HepG2 (cell line): ENCODE data around the gene MIF. TPM values are rescaled to one million over a fixed set of nuclear protein-coding genes. Genes with fewer than 3 reads are reported as not detected.
A peak's percentile ranks its signal among the peaks of the same experiment; 100 is the strongest.

Experiments
- ASH2L ChIP-seq: fragments of 300-600, 200-600 bp; sonication (generic); IDR thresholded peaks from 2 replicates; pipeline ENCODE4 v1.7.0; 2017; ENCODE audit warnings: low read depth, mild to moderate bottlenecking, moderate library complexity, mixed read lengths, low read length; ENCODE audit not compliant: insufficient read length
- CAMTA2 ChIP-seq: sonication (generic); formaldehyde crosslinking; IDR thresholded peaks from 2 replicates; pipeline ENCODE4 v1.4.0; 2020; ENCODE audit warnings: mild to moderate bottlenecking, missing genetic modification reagents, borderline replicate concordance
- DMAP1 ChIP-seq: IDR thresholded peaks from 2 replicates; pipeline ENCODE4 v1.6.1; 2016
- GMEB2 ChIP-seq: IDR thresholded peaks from 2 replicates; pipeline ENCODE4 v1.6.1; 2016; ENCODE audit warnings: missing biosample characterization, missing genetic modification reagents, low read depth
- HIVEP1 ChIP-seq: sonication (generic); formaldehyde crosslinking; IDR thresholded peaks from 2 replicates; pipeline ENCODE4 v1.4.0; 2020; ENCODE audit warnings: mild to moderate bottlenecking, missing genetic modification reagents
- HMGA1 ChIP-seq: sonication (generic); formaldehyde crosslinking; conservative IDR thresholded peaks from 2 replicates; pipeline ENCODE4 v1.4.0; 2020; ENCODE audit warnings: missing genetic modification reagents
- HOMEZ ChIP-seq: IDR thresholded peaks from 2 replicates; pipeline ENCODE4 v1.6.1; 2016; ENCODE audit warnings: low read depth
- IKZF5 ChIP-seq: IDR thresholded peaks from 2 replicates; pipeline ENCODE4 v1.6.1; 2018; ENCODE audit warnings: missing genetic modification reagents, mild to moderate bottlenecking, missing compliant biosample characterization
- JUNB ChIP-seq: sonication (generic); formaldehyde crosslinking; IDR thresholded peaks from 2 replicates; pipeline ENCODE4 v1.8.0; 2022; ENCODE audit warnings: missing genetic modification reagents, mild to moderate bottlenecking, borderline replicate concordance
- KDM5A ChIP-seq: fragments of 200-600 bp; sonication (generic); IDR thresholded peaks from 2 replicates; pipeline ENCODE4 v1.7.0; 2018; ENCODE audit warnings: antibody characterized with exemption, mild to moderate bottlenecking, low read length, borderline replicate concordance
- NR2F1 ChIP-seq, 2 experiments: fragments of 450-650 bp in 1 of 2; formaldehyde crosslinking in 1 of 2; IDR thresholded peaks; 2 replicates each; pipeline versions ENCODE4 v1.5.0 to v1.6.1; 2016 to 2020; ENCODE audit warnings: mild to moderate bottlenecking in 1 of 2, missing compliant biosample characterization in 1 of 2, missing genetic modification reagents in 1 of 2, moderate library complexity in 1 of 2
- SMC3 ChIP-seq: IDR thresholded peaks from 2 replicates; pipeline ENCODE4 v1.6.1; 2011; ENCODE audit warnings: low read length, improper control_type of control experiment
- SNRNP70 ChIP-seq: fragments of 200-400 bp; formaldehyde crosslinking; IDR thresholded peaks from 2 replicates; pipeline ENCODE4 v1.6.1; 2017; ENCODE audit warnings: mild to moderate bottlenecking, low read depth, low read length, moderate library complexity
- XBP1 ChIP-seq: sonication (generic); formaldehyde crosslinking; IDR thresholded peaks from 2 replicates; pipeline ENCODE4 v1.5.0; 2020; ENCODE audit warnings: missing genetic modification reagents
- ZC3H13 ChIP-seq: sonication (generic); formaldehyde crosslinking; IDR thresholded peaks from 2 replicates; pipeline ENCODE4 v1.8.1; 2023; ENCODE audit warnings: mild to moderate bottlenecking, missing genetic modification reagents, moderate library complexity
- ZFP90 ChIP-seq: sonication (generic); formaldehyde crosslinking; IDR thresholded peaks from 2 replicates; pipeline ENCODE4 v1.8.0; 2022; ENCODE audit warnings: missing genetic modification reagents, mild to moderate bottlenecking, inconsistent platforms, borderline replicate concordance
- ZNF17 ChIP-seq: sonication (generic); formaldehyde crosslinking; IDR thresholded peaks from 2 replicates; pipeline ENCODE4 v1.5.0; 2020; ENCODE audit warnings: mild to moderate bottlenecking, missing genetic modification reagents
- ZNF30 ChIP-seq: sonication (generic); formaldehyde crosslinking; IDR thresholded peaks from 2 replicates; pipeline ENCODE4 v1.5.0; 2020; ENCODE audit warnings: mild to moderate bottlenecking, missing genetic modification reagents
- ZNF383 ChIP-seq: sonication (generic); formaldehyde crosslinking; IDR thresholded peaks from 2 replicates; pipeline ENCODE4 v1.4.0; 2020; ENCODE audit warnings: missing genetic modification reagents, mild to moderate bottlenecking, borderline replicate concordance
- ZNF441 ChIP-seq: sonication (generic); formaldehyde crosslinking; IDR thresholded peaks from 2 replicates; pipeline ENCODE4 v1.7.0; 2021; ENCODE audit warnings: missing genetic modification reagents, borderline replicate concordance
- ZNF652 ChIP-seq: IDR thresholded peaks from 2 replicates; pipeline ENCODE4 v1.6.1; 2016; ENCODE audit warnings: low read depth, borderline replicate concordance
- ZNF792 ChIP-seq: IDR thresholded peaks from 2 replicates; pipeline ENCODE4 v1.6.1; 2016
- polyA plus RNA-seq, 8 experiments: library from polyadenylated mRNA; depleted of rRNA in 3 of 8; stranded (reverse) in 7 of 8; unstranded in 1 of 8; fragments of >200 nt; fragmentation: Illumina TruSeq in 4 of 8; extraction: Trizol in 4 of 8; gene quantifications; 2 replicates each; pipeline versions ENCODE4 v1.2.1 to v1.2.3, GENCODE V29; 2011 to 2016; ENCODE audit warnings: low read depth in 4 of 8, missing spikeins in 1 of 8, mixed read lengths in 1 of 8; ENCODE audit not compliant: insufficient read depth in 1 of 8
- total RNA-seq, 5 experiments: library from RNA; depleted of rRNA; stranded (reverse); fragments of >200 nt; fragmentation: Illumina TruSeq; extraction: Trizol; gene quantifications; 2 replicates each; pipeline ENCODE4 v1.2.3, GENCODE V29; 2016; ENCODE audit warnings: low read depth in 1 of 5
- TF ChIP-seq, protein P1 (sequence below): sonication (generic); formaldehyde crosslinking; IDR thresholded peaks from 2 replicates; pipeline ENCODE4 v1.9.0; 2021; ENCODE audit warnings: missing genetic modification reagents, borderline replicate concordance

Gene MIF
- total and polyA plus RNA-seq, 2 of the 13 experiments (the other 11 are each of a cell fraction or from before 2014, with no cell fraction given): 634 to 675 TPM

DNA sequence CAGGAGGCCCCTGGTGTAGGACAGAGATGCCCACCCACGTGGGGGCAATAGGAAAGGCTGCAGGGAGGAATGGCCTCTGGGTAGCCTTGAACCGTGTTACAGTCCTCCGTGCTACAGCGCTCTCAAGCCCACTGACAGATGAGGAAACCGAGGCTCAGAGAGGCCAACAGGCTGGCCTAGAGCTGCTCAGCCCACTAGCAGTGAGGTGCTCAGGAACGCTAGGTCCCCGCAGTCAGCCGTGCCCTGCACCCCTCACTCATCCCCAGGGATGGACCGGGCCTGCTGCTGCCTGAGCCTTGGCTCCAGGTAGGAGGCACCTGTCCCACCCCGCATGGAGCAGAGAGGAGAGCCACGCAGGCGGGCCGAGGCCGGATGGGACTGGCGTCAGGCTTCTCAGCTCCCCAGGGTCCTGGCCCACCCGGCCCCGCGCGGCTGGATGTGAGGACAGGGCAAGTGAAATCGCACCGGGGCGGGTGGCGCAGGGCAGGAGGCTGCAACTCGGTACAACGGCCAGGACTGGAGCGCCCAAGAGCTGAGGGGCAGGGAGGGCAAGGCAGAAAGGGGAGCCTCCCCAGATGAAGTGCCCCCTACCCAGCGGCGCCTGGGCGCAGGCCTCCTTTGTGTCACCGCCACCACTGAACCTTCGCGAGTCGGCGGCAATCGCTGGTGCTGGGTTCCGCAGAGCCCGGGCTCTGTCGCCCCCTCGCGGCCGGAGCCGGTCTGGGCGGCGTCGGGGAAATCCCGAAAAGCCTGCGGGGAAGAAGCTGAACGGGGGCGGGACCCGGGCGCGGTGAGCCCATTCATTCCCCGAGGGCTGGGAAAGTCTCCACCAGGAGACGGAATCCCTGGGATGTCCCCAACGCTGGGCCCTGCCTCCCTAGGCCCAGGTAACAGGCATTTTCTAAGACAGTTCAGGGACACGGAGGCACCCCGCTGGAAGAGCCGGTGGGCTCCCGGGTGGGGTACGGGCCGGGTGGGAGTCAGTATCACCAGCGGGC, 44.9 kb upstream of the MIF start (continued):
- TF ChIP-seq GMEB2 (no peak), HOMEZ (CRISPR knock-in tag) (no peak), HMGA1 (CRISPR knock-in tag) (no peak), ZFP90 (CRISPR knock-in tag) (peak; percentile 35; the same call in 1 of the 2 replicates), ZNF652 (CRISPR knock-in tag) (no peak), XBP1 (no peak), ZNF17 (CRISPR knock-in tag) (no peak), DMAP1 (CRISPR knock-in tag) (peak; percentile 46; the same call in 1 of the 2 replicates), ZC3H13 (CRISPR knock-in tag) (0 out of 2 replicates have a peak, but pooled peaks have one; percentile 37), IKZF5 (peak; percentile 60), ZNF30 (no peak), ZNF441 (no peak), HIVEP1 (CRISPR knock-in tag) (peak; percentile 96), SNRNP70 (no peak), CAMTA2 (CRISPR knock-in tag) (no peak), KDM5A (no peak), ZNF792 (CRISPR knock-in tag) (peak; percentile 79), JUNB (CRISPR knock-in tag) (no peak), NR2F1 (CRISPR knock-in tag; IDR thresholded peaks at IDR 0.05) (no peak), ASH2L (no peak), ZNF383 (CRISPR knock-in tag) (no peak), SMC3 (peak; percentile 31; the same call in 1 of the 2 replicates)
- TF ChIP-seq, protein P1, sequence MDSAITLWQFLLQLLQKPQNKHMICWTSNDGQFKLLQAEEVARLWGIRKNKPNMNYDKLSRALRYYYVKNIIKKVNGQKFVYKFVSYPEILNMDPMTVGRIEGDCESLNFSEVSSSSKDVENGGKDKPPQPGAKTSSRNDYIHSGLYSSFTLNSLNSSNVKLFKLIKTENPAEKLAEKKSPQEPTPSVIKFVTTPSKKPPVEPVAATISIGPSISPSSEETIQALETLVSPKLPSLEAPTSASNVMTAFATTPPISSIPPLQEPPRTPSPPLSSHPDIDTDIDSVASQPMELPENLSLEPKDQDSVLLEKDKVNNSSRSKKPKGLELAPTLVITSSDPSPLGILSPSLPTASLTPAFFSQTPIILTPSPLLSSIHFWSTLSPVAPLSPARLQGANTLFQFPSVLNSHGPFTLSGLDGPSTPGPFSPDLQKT: no peak
